A549 (cell line): ENCODE measurements around the gene RNF8.

Experiments
- BHLHE40 ChIP-seq: IDR thresholded peaks from 2 replicates; pipeline ENCODE4 v1.6.1; 2012; ENCODE audit warnings: low read depth, low read length, inconsistent platforms
- CHD4 ChIP-seq: fragments of 200-600 bp; sonication (generic); IDR thresholded peaks from 2 replicates; pipeline ENCODE4 v1.6.1; 2016; ENCODE audit warnings: antibody characterized with exemption, mild to moderate bottlenecking, borderline replicate concordance
- CTCF ChIP-seq: fragments of >200 bp; sonication (Bioruptor Twin); formaldehyde crosslinking; IDR thresholded peaks from 3 replicates; pipeline ENCODE4 v1.5.1; 2016
- ELK1 ChIP-seq: fragments of 150-350 bp; IDR thresholded peaks from 2 replicates; pipeline ENCODE4 v1.6.1; 2014; ENCODE audit warnings: low read depth, mild to moderate bottlenecking, low read length
- HDAC2 ChIP-seq: fragments of 200-600 bp; sonication (generic); IDR thresholded peaks from 2 replicates; pipeline ENCODE4 v1.6.1; 2016
- POLR2A ChIP-seq: IDR thresholded peaks from 2 replicates; pipeline ENCODE4 v1.6.1; 2012; ENCODE audit warnings: mild to moderate bottlenecking, low read length

GRCh38 chr6:37306624-37307222, 47.1 kb upstream of the RNF8 start:
- TF ChIP-seq POLR2A, result no peak
- TF ChIP-seq HDAC2, result no peak
- no peak for TF ChIP-seq CTCF
- TF ChIP-seq CHD4, result no peak
- TF ChIP-seq BHLHE40, result no peak
- TF ChIP-seq ELK1, result no peak
